Measurements from ENCODE around the gene AMMECR1. TPM values are rescaled to one million over a fixed set of nuclear protein-coding genes. Genes with fewer than 3 reads are reported as not detected.
A peak's percentile ranks its signal among the peaks of the same experiment; 100 is the strongest.

AMMECR1 gene
- total RNA-seq, 3 donors from 2014 or later (not counting 1 experiment from before 2014, with no cell fraction given), result 10.0 to 16.7 (median 11.5) TPM

DNA sequence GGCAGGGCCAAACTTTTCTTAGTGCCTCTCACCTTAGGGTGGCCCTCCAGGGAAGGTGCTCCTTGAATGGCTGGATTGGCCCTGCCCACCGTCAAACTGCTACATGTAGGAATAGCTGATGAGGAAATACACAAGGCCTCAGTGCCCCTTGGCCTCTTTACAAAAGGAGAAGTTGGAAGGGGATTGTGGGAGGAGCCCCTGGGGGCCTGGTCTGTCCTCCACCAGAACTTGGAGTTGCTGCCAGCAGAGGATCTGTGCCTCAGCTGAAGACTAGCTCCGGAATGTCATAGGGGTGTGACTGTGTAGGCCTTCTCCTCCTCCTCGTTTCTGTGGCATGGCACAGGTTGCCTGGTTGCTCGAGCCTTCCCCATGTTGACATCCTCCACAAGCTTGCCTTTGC is 142.7 kb downstream of the AMMECR1 start:
- Histone ChIP-seq H3K27ac (ENCODE audit: low read length) (no peak overlapping the region), H3K9me3 (ENCODE audit: control insufficient read depth, insufficient read depth, low read length) (no peaks in the 10 kb centered on the region), H3K27me3 (ENCODE audit: control insufficient read depth, insufficient read depth, low read length) (no peaks in the 10 kb centered on the region), H3K36me3 (ENCODE audit: control insufficient read depth, insufficient read depth, low read length) (peaks cover 2% of the 10 kb centered on the region), H3K4me1 (ENCODE audit: control insufficient read depth, insufficient read depth, low read length) (peaks cover 11% of the 10 kb centered on the region), H3K4me3 (ENCODE audit: low read length) (no peak overlapping the region)
- no peak for TF ChIP-seq CTCF (IDR thresholded peaks at IDR 0.05)
- no peaks in the 10 kb centered on the region for H3K27me3 Mint-ChIP-seq (ENCODE audit: low read depth in 2 of 2)
- H3K4me1 Mint-ChIP-seq, result peaks cover 16 to 23% of the 10 kb centered on the region in 2 donors
- no peaks in the 10 kb centered on the region for H3K36me3 Mint-ChIP-seq
- no peak overlapping the region for H3K27ac Mint-ChIP-seq
- ATAC-seq, result no peak
- H3K9me3 Mint-ChIP-seq, result no peaks in the 10 kb centered on the region
- 85% methylated on average over 2 of the region's 4 CpGs for WGBS (ENCODE audit: insufficient coverage)
- intact Hi-C loops (cut with micrococcal nuclease), result no loop called here
- DNase-seq, result no peak
- H3K4me3 Mint-ChIP-seq, result no peak overlapping the region

GRCh38 chrX:110173192-110174175 is 144.4 kb downstream of the AMMECR1 start:
- no peaks in the 10 kb centered on the region for H3K36me3 Mint-ChIP-seq
- peaks cover 17 to 23% of the 10 kb centered on the region in 2 donors for H3K4me1 Mint-ChIP-seq
- H3K27ac Mint-ChIP-seq, result no peak overlapping the region
- TF ChIP-seq CTCF (IDR thresholded peaks at IDR 0.05), result no peak
- Histone ChIP-seq H3K27ac (ENCODE audit: low read length) (no peak overlapping the region), H3K27me3 (ENCODE audit: control insufficient read depth, insufficient read depth, low read length) (no peaks in the 10 kb centered on the region), H3K4me3 (ENCODE audit: low read length) (no peak overlapping the region), H3K9me3 (ENCODE audit: control insufficient read depth, insufficient read depth, low read length) (no peaks in the 10 kb centered on the region), H3K4me1 (ENCODE audit: control insufficient read depth, insufficient read depth, low read length) (peaks cover 11% of the 10 kb centered on the region), H3K36me3 (ENCODE audit: control insufficient read depth, insufficient read depth, low read length) (peaks cover 2% of the 10 kb centered on the region)
- intact Hi-C loops (cut with micrococcal nuclease), result no loop called here
- no peaks in the 10 kb centered on the region for H3K27me3 Mint-ChIP-seq (ENCODE audit: low read depth in 2 of 2)
- no peaks in the 10 kb centered on the region for H3K9me3 Mint-ChIP-seq
- 90% methylated on average over 16 of the region's 19 CpGs for WGBS (ENCODE audit: insufficient coverage)
- no peak overlapping the region for H3K4me3 Mint-ChIP-seq
- DNase-seq (no peak), ATAC-seq (no peak)

DNA sequence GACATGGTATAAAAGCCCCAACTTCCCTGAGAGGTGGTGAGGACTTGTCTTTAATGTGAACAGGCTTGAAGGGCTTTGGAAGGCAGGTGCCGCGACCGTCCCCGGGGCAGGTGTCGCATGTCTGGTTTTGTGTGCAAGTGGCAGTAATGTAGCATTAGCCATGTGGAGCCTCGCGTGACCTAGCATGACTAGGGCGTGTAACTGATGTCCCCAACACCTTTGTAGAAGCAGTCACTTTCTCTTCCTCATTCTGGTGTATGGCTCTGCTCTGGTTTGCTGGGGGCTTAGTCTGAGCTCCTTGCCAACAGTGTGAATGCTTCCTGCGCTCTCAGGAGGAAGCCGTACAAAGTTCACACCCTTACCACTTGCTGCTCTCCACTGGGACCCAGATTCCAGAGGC is 145.7 kb downstream of the AMMECR1 start:
- no peaks in the 10 kb centered on the region for H3K36me3 Mint-ChIP-seq
- ATAC-seq (peak in 1 of 3 donors; percentile 33), DNase-seq (no peak)
- TF ChIP-seq CTCF (IDR thresholded peaks at IDR 0.05), result no peak
- peak overlapping the region in 1 of 2 donors; percentile 28 for H3K27ac Mint-ChIP-seq
- Histone ChIP-seq H3K27me3 (ENCODE audit: control insufficient read depth, insufficient read depth, low read length) (no peaks in the 10 kb centered on the region), H3K36me3 (ENCODE audit: control insufficient read depth, insufficient read depth, low read length) (peaks cover 2% of the 10 kb centered on the region), H3K27ac (ENCODE audit: low read length) (peak overlapping the region; percentile 4), H3K9me3 (ENCODE audit: control insufficient read depth, insufficient read depth, low read length) (no peaks in the 10 kb centered on the region), H3K4me3 (ENCODE audit: low read length) (no peak overlapping the region), H3K4me1 (ENCODE audit: control insufficient read depth, insufficient read depth, low read length) (peaks cover 11% of the 10 kb centered on the region)
- 57% methylated on average over 10 of the region's 10 CpGs for WGBS (ENCODE audit: insufficient coverage)
- H3K27me3 Mint-ChIP-seq (ENCODE audit: low read depth in 2 of 2), result no peaks in the 10 kb centered on the region
- peaks cover 17 to 23% of the 10 kb centered on the region in 2 donors for H3K4me1 Mint-ChIP-seq
- no peaks in the 10 kb centered on the region for H3K9me3 Mint-ChIP-seq
- intact Hi-C loops (cut with micrococcal nuclease), result no loop called here
- no peak overlapping the region for H3K4me3 Mint-ChIP-seq

Data from natural killer cell (primary cell).